HL-60 (cell line): ENCODE measurements around the gene GALNT17.

Experiments
- DNase-seq, 2 experiments: peaks; one replicate each; pipeline ENCODE4 v3.0.0-alpha.2; 2010 to 2020; ENCODE audit warnings: low read depth in 1 of 2, low spot score in 1 of 2
- H3K27ac ChIP-seq: fragments of 250-450 bp; sonication (Bioruptor Pico); replicated peaks from 2 replicates; pipeline ENCODE4 v1.5.1; 2020; ENCODE audit warnings: mild to moderate bottlenecking, moderate library complexity
- H3K27me3 ChIP-seq: fragments of 250-450 bp; sonication (Bioruptor Pico); 2 replicates; pipeline ENCODE4 v1.5.1; 2021; ENCODE audit warnings: mild to moderate bottlenecking, moderate library complexity; ENCODE audit not compliant: insufficient read depth, poor library complexity, severe bottlenecking
- H3K4me3 ChIP-seq: replicated peaks from 2 replicates; pipeline ENCODE4 v1.5.1; 2011; ENCODE audit warnings: mild to moderate bottlenecking, control low read depth, low read length; ENCODE audit not compliant: insufficient read depth
- CTCF ChIP-seq: IDR thresholded peaks from one replicate; pipeline ENCODE4 v1.5.1; 2011; ENCODE audit warnings: low read length, control low read depth, inconsistent platforms; ENCODE audit not compliant: insufficient read depth
- GABPA ChIP-seq: IDR thresholded peaks from 2 replicates; pipeline ENCODE4 v1.6.1; 2012; ENCODE audit warnings: low read depth
- POLR2AphosphoS5 ChIP-seq: IDR thresholded peaks from 2 replicates; pipeline ENCODE4 v1.6.1; 2012; ENCODE audit warnings: low read depth
- REST ChIP-seq: IDR thresholded peaks from 2 replicates; pipeline ENCODE4 v1.6.1; 2012; ENCODE audit warnings: low read depth; ENCODE audit not compliant: insufficient replicate concordance
- SPI1 ChIP-seq: IDR thresholded peaks from 2 replicates; pipeline ENCODE4 v1.6.1; 2012; ENCODE audit warnings: low read depth, mild to moderate bottlenecking, borderline replicate concordance

GALNT17 gene

GRCh38 chr7:71342202-71342601 lies 210.3 kb downstream of the GALNT17 start:
- TF ChIP-seq POLR2AphosphoS5 (no peak), CTCF (no peak), GABPA (no peak), REST (no peak), SPI1 (no peak)
- no peak for DNase-seq
- H3K27me3 ChIP-seq, result no peaks in the 10 kb centered on the region

GRCh38 chr7:71343039-71343438 lies 211.1 kb downstream of the GALNT17 start:
- no peak for TF ChIP-seq CTCF
- TF ChIP-seq REST, result no peak
- TF ChIP-seq GABPA, result no peak
- TF ChIP-seq POLR2AphosphoS5, result no peak
- no peak for TF ChIP-seq SPI1

More at GRCh38 chr7:71342202-71342601, 210.3 kb downstream of the GALNT17 start:
- Histone ChIP-seq H3K27ac (no peak overlapping the region), H3K4me3 (no peak overlapping the region)

GRCh38 chr7:71343892-71344291 lies 211.9 kb downstream of the GALNT17 start:
- Histone ChIP-seq H3K27me3 (no peaks in the 10 kb centered on the region), H3K4me3 (no peak overlapping the region), H3K27ac (no peak overlapping the region)
- DNase-seq, result no peak
- TF ChIP-seq CTCF, result no peak
- TF ChIP-seq GABPA, result no peak
- no peak for TF ChIP-seq REST
- no peak for TF ChIP-seq POLR2AphosphoS5
- no peak for TF ChIP-seq SPI1

More at GRCh38 chr7:71343039-71343438, 211.1 kb downstream of the GALNT17 start:
- Histone ChIP-seq H3K27me3 (no peaks in the 10 kb centered on the region), H3K27ac (no peak overlapping the region), H3K4me3 (no peak overlapping the region)
- DNase-seq, result no peak
